A673 (cell line): ENCODE results near the gene ATP1A2. TPM values are rescaled to one million over a fixed set of nuclear protein-coding genes. Genes with fewer than 3 reads are reported as not detected.

ENCODE experiments used
- BruUV-seq: library from RNA; stranded (reverse); fragments of 400-500 nt; replicated peaks from 2 replicates; lab custom pipeline; 2021; lab: Mats Ljungman, UMichigan
- CTCF ChIA-PET: fragments of 300-600 bp; sonication (Branson Sonifier 250); formaldehyde crosslinking; loops from one replicate; lab custom pipeline; 2022; ENCODE audit warnings: antibody characterized with exemption; lab: Charles Lee
- POLR2A ChIA-PET: fragments of 300-600 bp; sonication (Branson Sonifier 250); formaldehyde crosslinking; loops from one replicate; lab custom pipeline; 2022; ENCODE audit warnings: antibody characterized with exemption; ENCODE audit not compliant: low non-redundant PET; lab: Charles Lee
- DNase-seq: peaks from one replicate; pipeline ENCODE4 v3.0.0-alpha.2; 2015; ENCODE audit warnings: low spot score
- H3K27ac ChIP-seq: fragments of 200-600 bp; sonication (generic); 2 replicates; pipeline ENCODE4 v1.5.1; 2016; ENCODE audit warnings: mixed run types, low read depth, mild to moderate bottlenecking, mixed read lengths, antibody characterized with exemption, low read length; ENCODE audit not compliant: poor library complexity, severe bottlenecking
- H3K27me3 ChIP-seq: fragments of 200-600 bp; sonication (generic); replicated peaks from 2 replicates; pipeline ENCODE4 v1.6.1; 2017; ENCODE audit warnings: mixed run types, low read depth, mild to moderate bottlenecking, mixed read lengths, antibody characterized with exemption, low read length; ENCODE audit not compliant: insufficient read depth, poor library complexity
- H3K36me3 ChIP-seq: fragments of 200-600 bp; sonication (generic); 2 replicates; pipeline ENCODE4 v1.6.1; 2016; ENCODE audit warnings: mixed run types, mild to moderate bottlenecking, mixed read lengths, antibody characterized with exemption, low read length; ENCODE audit not compliant: insufficient read depth, poor library complexity, severe bottlenecking
- H3K4me1 ChIP-seq: fragments of 200-600 bp; sonication (generic); 2 replicates; pipeline ENCODE4 v1.6.1; 2017; ENCODE audit warnings: mixed run types, mild to moderate bottlenecking, mixed read lengths, antibody characterized with exemption, low read length; ENCODE audit not compliant: insufficient read depth, poor library complexity, severe bottlenecking
- H3K4me3 ChIP-seq: fragments of 200-600 bp; sonication (generic); 2 replicates; pipeline ENCODE4 v1.5.1; 2016; ENCODE audit warnings: low read depth, mixed run types, mild to moderate bottlenecking, mixed read lengths, low read length; ENCODE audit not compliant: poor library complexity, severe bottlenecking
- H3K9me3 ChIP-seq: fragments of 200-600 bp; sonication (generic); 2 replicates; pipeline ENCODE4 v1.6.1; 2016; ENCODE audit warnings: mixed run types, low read depth, mild to moderate bottlenecking, mixed read lengths, antibody characterized with exemption, low read length; ENCODE audit not compliant: poor library complexity, severe bottlenecking
- CTCF ChIP-seq: fragments of 300-800, 200-600 bp; sonication (generic); conservative IDR thresholded peaks from 2 replicates; pipeline ENCODE4 v1.5.1; 2017; ENCODE audit warnings: low read depth, mild to moderate bottlenecking, antibody characterized with exemption, low read length, moderate library complexity, mixed read lengths
- EZH2 ChIP-seq: fragments of 200-600 bp; sonication (generic); IDR thresholded peaks from 2 replicates; pipeline ENCODE4 v1.6.1; 2017; ENCODE audit warnings: borderline replicate concordance, low read depth, mild to moderate bottlenecking, mixed read lengths, antibody characterized with exemption, low read length; ENCODE audit not compliant: poor library complexity, severe bottlenecking
- intact Hi-C: fragments of 100-400 bp; cut with micrococcal nuclease; formaldehyde crosslinking; loops from one replicate; pipeline ENCODE4 v1.10.0; 2022; ENCODE audit not compliant: unreplicated experiment
- total RNA-seq: library from RNA; stranded (reverse); gene quantifications from 2 replicates; pipeline ENCODE4 v1.2.3, GENCODE V29; 2021

ATP1A2 gene
- total RNA-seq, 1 experiment from 2014 or later, result not detected

- intact Hi-C loops, result loop anchor here (5.0 kb wide), 1 partner anchor 43 kb away; no protein-coding TSS in a partner anchor
- H3K9me3 ChIP-seq, result no peaks in the 10 kb centered on the region
- no peak overlapping the region for H3K27ac ChIP-seq
- CTCF ChIA-PET, result no interaction called here
- no peaks in the 10 kb centered on the region for H3K27me3 ChIP-seq
- no peak overlapping the region for H3K4me3 ChIP-seq
- DNase-seq, result no peak
- H3K4me1 ChIP-seq, result no peaks in the 10 kb centered on the region
- TF ChIP-seq CTCF, result no peak
- TF ChIP-seq EZH2, result no peak
- H3K36me3 ChIP-seq, result no peaks in the 10 kb centered on the region
- POLR2A ChIA-PET, result no interaction called here
- BruUV-seq, result no TSS peak
These were observed 25.7 kb upstream of the ATP1A2 start for GRCh38 chr1:160089883-160090282.

GRCh38 chr1:160090760-160091159, 24.8 kb upstream of the ATP1A2 start:
- TF ChIP-seq EZH2, result no peak
- no peak for TF ChIP-seq CTCF
- no peak overlapping the region for H3K4me3 ChIP-seq
- POLR2A ChIA-PET, result no interaction called here
- CTCF ChIA-PET, result no interaction called here
- intact Hi-C loops, result no loop called here
- no peaks in the 10 kb centered on the region for H3K4me1 ChIP-seq
- H3K27ac ChIP-seq, result no peak overlapping the region
- H3K9me3 ChIP-seq, result no peaks in the 10 kb centered on the region
- no peaks in the 10 kb centered on the region for H3K27me3 ChIP-seq
- no peaks in the 10 kb centered on the region for H3K36me3 ChIP-seq
- no peak for DNase-seq
- BruUV-seq, result no TSS peak

GRCh38 chr1:160091666-160092223, 23.8 kb upstream of the ATP1A2 start:
- ChIA-PET CTCF (no interaction called here), POLR2A (no interaction called here)
- TF ChIP-seq EZH2, result no peak
- TF ChIP-seq CTCF, result no peak
- Histone ChIP-seq H3K4me1 (no peaks in the 10 kb centered on the region), H3K36me3 (no peaks in the 10 kb centered on the region), H3K9me3 (no peaks in the 10 kb centered on the region), H3K4me3 (no peak overlapping the region), H3K27me3 (no peaks in the 10 kb centered on the region), H3K27ac (no peak overlapping the region)
- DNase-seq, result no peak
- intact Hi-C loops, result no loop called here
- no TSS peak for BruUV-seq
